ENCODE data around the gene PSMD9. TPM values are rescaled to one million over a fixed set of nuclear protein-coding genes. Genes with fewer than 3 reads are reported as not detected.
A peak's percentile ranks its signal among the peaks of the same experiment; 100 is the strongest.

Gene PSMD9, protein sequence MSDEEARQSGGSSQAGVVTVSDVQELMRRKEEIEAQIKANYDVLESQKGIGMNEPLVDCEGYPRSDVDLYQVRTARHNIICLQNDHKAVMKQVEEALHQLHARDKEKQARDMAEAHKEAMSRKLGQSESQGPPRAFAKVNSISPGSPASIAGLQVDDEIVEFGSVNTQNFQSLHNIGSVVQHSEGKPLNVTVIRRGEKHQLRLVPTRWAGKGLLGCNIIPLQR
- 147 TPM for polyA plus RNA-seq (2012; ENCODE audit: insufficient read depth, insufficient read length, low read depth)

- Histone ChIP-seq H3K27me3 (no peaks in the 10 kb centered on the region), H3K36me3 (no peaks in the 10 kb centered on the region), H3K4me3 (ENCODE audit: low read depth, low read length) (peak within 1 kb of the TSS; percentile 92), H3K9me3 (no peaks in the 10 kb centered on the region), H3K4me1 (no peaks in the 10 kb centered on the region; the same call in 1 of the 2 replicates)
- TF ChIP-seq, protein P1, sequence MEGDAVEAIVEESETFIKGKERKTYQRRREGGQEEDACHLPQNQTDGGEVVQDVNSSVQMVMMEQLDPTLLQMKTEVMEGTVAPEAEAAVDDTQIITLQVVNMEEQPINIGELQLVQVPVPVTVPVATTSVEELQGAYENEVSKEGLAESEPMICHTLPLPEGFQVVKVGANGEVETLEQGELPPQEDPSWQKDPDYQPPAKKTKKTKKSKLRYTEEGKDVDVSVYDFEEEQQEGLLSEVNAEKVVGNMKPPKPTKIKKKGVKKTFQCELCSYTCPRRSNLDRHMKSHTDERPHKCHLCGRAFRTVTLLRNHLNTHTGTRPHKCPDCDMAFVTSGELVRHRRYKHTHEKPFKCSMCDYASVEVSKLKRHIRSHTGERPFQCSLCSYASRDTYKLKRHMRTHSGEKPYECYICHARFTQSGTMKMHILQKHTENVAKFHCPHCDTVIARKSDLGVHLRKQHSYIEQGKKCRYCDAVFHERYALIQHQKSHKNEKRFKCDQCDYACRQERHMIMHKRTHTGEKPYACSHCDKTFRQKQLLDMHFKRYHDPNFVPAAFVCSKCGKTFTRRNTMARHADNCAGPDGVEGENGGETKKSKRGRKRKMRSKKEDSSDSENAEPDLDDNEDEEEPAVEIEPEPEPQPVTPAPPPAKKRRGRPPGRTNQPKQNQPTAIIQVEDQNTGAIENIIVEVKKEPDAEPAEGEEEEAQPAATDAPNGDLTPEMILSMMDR (IDR thresholded peaks at IDR 0.05; ENCODE audit: low read depth, low read length), result peak; percentile 79
- DNase-seq, result peak; percentile 99
These were observed at the start of gene PSMD9 for GRCh38 chr12:121888478-121889273. PSMD9 (plus strand) TSS chr12:121888790; CDS start chr12:121888857, 67 bp downstream.

GRCh38 chr12:121839106-121839992 lies 49.2 kb upstream of the PSMD9 start:
- Histone ChIP-seq H3K36me3 (no peaks in the 10 kb centered on the region), H3K9me3 (no peaks in the 10 kb centered on the region), H3K27me3 (no peaks in the 10 kb centered on the region), H3K4me3 (ENCODE audit: low read depth, low read length) (peak overlapping the region; percentile 72), H3K4me1 (no peaks in the 10 kb centered on the region)
- TF ChIP-seq, protein P1 (IDR thresholded peaks at IDR 0.05; ENCODE audit: low read depth, low read length), result peak; percentile 57
- peak; percentile 100 for DNase-seq

- no peaks in the 10 kb centered on the region for H3K27me3 ChIP-seq
- H3K4me1 ChIP-seq, result no peaks in the 10 kb centered on the region
- TF ChIP-seq, protein P1 (IDR thresholded peaks at IDR 0.05; ENCODE audit: low read depth, low read length), result no peak
- DNase-seq, result no peak
- H3K9me3 ChIP-seq, result no peaks in the 10 kb centered on the region
- H3K36me3 ChIP-seq, result no peaks in the 10 kb centered on the region
- H3K4me3 ChIP-seq (ENCODE audit: low read depth, low read length), result peak overlapping the region; percentile 72
These were observed 48.4 kb upstream of the PSMD9 start for GRCh38 chr12:121839993-121840761.

DNA sequence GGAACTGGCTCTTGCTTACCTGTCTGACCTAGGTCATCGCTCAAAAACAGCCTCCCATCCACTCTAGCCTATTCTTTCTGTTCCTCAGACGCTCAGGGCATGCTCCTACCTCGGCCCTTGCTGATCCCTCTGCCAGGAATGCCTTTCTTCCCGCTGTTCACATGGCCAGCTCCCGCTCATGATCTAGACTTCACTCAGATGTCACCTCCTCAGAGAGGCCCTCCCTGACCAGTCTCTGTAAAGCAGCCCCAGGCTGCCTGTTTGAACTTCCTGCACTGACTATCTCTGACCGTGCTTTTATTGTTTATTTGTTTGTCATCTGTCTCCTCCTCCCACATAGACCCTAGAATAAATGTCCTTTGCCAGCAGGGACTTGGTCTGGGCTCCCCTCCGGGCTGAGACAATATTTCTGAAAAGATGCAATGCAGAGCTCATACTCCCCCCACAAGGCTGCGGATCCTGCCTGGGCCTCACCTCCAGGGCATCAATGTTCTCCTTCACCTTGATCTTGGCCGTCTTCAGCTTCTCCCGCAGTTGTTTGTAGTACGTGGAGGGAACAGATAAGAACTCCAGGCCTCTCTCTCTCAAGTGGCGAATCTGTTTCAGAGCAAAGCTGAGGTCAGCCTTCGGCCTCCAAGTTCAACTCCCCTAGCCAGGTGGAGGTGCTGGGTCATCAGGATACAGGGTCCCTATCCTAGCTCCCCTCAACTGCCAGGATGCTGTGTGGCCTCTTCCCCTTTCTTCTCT lies 45.2 kb upstream of the PSMD9 start:
- H3K4me1 ChIP-seq, result no peaks in the 10 kb centered on the region
- no peaks in the 10 kb centered on the region for H3K36me3 ChIP-seq
- H3K27me3 ChIP-seq, result no peaks in the 10 kb centered on the region
- TF ChIP-seq, protein P1 (IDR thresholded peaks at IDR 0.05; ENCODE audit: low read depth, low read length), result no peak
- no peaks in the 10 kb centered on the region for H3K9me3 ChIP-seq
- no peak for DNase-seq
- no peak overlapping the region for H3K4me3 ChIP-seq (ENCODE audit: low read depth, low read length)

DNA sequence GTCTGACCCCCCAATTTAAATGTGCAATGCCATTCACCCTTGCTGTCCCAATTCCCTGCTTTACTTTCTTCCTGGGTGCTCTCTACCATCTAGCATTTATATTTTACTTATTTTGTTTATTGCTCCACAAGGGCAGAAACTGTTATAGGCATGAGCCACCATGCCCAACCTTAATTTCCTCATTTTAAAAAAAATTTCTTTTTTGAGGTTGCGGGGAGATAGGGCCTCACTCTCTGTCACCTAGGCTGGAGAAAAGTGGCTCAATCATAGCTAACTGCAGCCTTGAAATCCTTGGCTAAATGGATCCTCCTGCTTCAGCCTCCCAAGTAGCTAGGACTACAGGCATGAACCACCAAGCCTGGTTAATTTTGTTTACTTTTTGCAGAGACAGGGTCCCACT lies 42.9 kb upstream of the PSMD9 start:
- TF ChIP-seq, protein P1 (IDR thresholded peaks at IDR 0.05; ENCODE audit: low read depth, low read length), result no peak

More for the DNA sequence above, 42.9 kb upstream of the PSMD9 start:
- no peaks in the 10 kb centered on the region for H3K9me3 ChIP-seq
- no peak overlapping the region for H3K4me3 ChIP-seq (ENCODE audit: low read depth, low read length)
- H3K4me1 ChIP-seq, result no peaks in the 10 kb centered on the region
- no peaks in the 10 kb centered on the region for H3K36me3 ChIP-seq
- no peak for DNase-seq
- H3K27me3 ChIP-seq, result no peaks in the 10 kb centered on the region

Measured in BE2C (cell line).